Uterus (tissue), 4 donors: ENCODE data around the gene SURF2. TPM values are rescaled to one million over a fixed set of nuclear protein-coding genes. Genes with fewer than 3 reads are reported as not detected.
"Not testable (repeated sequence)": the region's sequence is repeated elsewhere in the genome, so short reads cannot be mapped to it uniquely, and the experiment has no call there.

ENCODE experiments used
- DNase-seq, 2 donors: peaks; one replicate each; pipeline ENCODE4 v3.0.0-alpha.2; 2019 to 2020
- H3K27ac ChIP-seq, 2 donors: fragments of 200-600 bp; sonication (generic); 1 replicate in 1 of 2; 2 replicates in 1 of 2; pipeline ENCODE4 v1.5.1; 2016 to 2018
- H3K27me3 ChIP-seq, 2 donors: fragments of 200-600 bp; sonication (generic); one replicate each; pipeline ENCODE4 v1.5.1; 2018 to 2019; ENCODE audit warnings: control low read depth in 1 of 2
- H3K36me3 ChIP-seq, 2 donors: fragments of 200-600 bp; sonication (generic); one replicate each; pipeline ENCODE4 v1.5.1; 2019; ENCODE audit warnings: control low read depth in 1 of 2
- H3K4me1 ChIP-seq, 2 donors: fragments of 200-600 bp; sonication (generic); one replicate each; pipeline ENCODE4 v1.5.1; 2018 to 2019; ENCODE audit warnings: control low read depth in 1 of 2
- H3K4me3 ChIP-seq, 2 donors: fragments of 200-600 bp; sonication (generic); 1 replicate in 1 of 2; 2 replicates in 1 of 2; pipeline ENCODE4 v1.5.1; 2018 to 2019; ENCODE audit warnings: mild to moderate bottlenecking in 1 of 2
- H3K9me3 ChIP-seq, 2 donors: fragments of 200-600 bp; sonication (generic); one replicate each; pipeline ENCODE4 v1.5.1; 2019; ENCODE audit warnings: control low read depth in 1 of 2
- CTCF ChIP-seq, 4 experiments: fragments of 200-600 bp in 2 of 4; fragments of 450-650 bp in 2 of 4; sonication (generic) in 2 of 4; IDR thresholded peaks; one replicate each; pipeline ENCODE4 v1.5.1; 2016 to 2019; ENCODE audit warnings: antibody characterized with exemption in 4 of 4, mild to moderate bottlenecking in 2 of 4, moderate library complexity in 1 of 4
- POLR2A ChIP-seq, 2 donors: fragments of 450-650 bp; IDR thresholded peaks; one replicate each; pipeline ENCODE4 v1.6.1; 2016; ENCODE audit warnings: antibody characterized with exemption in 2 of 2, mild to moderate bottlenecking in 1 of 2, moderate library complexity in 1 of 2
- intact Hi-C: fragments of 100-400 bp; cut with DNase I; formaldehyde crosslinking; loops from one replicate; pipeline ENCODE4 v1.15.1; 2023; ENCODE audit warnings: low total_unique reads
- total RNA-seq, 4 donors: library from RNA; depleted of rRNA in 3 of 4; stranded (reverse); fragments of >200 nt in 3 of 4; gene quantifications; one replicate each; pipeline versions ENCODE4 v1.1.0 to v1.2.4, GENCODE V29; 2014 to 2023
- donor health status: DM: yes; HTN: yes; CAD: no.

Gene SURF2
- total RNA-seq, 4 donors from 2014 or later = 0.51 to 15.3 (median 5.9) TPM; not detected in 1

- Histone ChIP-seq H3K9me3 (no peaks in the 10 kb centered on the region), H3K4me1 (peaks cover 14 to 20% of the 10 kb centered on the region in 2 donors), H3K36me3 (no peaks in the 10 kb centered on the region), H3K27ac (peak within 1 kb of the TSS; percentile 84 to 91), H3K4me3 (peak within 1 kb of the TSS; percentile 63 to 89), H3K27me3 (no peaks in the 10 kb centered on the region)
- intact Hi-C loops = no loop called here
- DNase-seq = peak; percentile 94 to 97
- TF ChIP-seq CTCF (IDR thresholded peaks at IDR 0.05) (peak in 3 of 4 experiments; percentile 8 to 58 (median 50)), POLR2A (IDR thresholded peaks at IDR 0.05) (peak; percentile 89 to 94)
Measured at GRCh38 chr9:133375724-133376654, 19.6 kb downstream of the SURF2 start, which contains the start of the genes STKLD1 and SURF4. Gene STKLD1, plus strand, starts transcription at chr9:133376366. Its CDS starts 108 bp downstream, at chr9:133376474. Gene SURF4, minus strand, starts transcription at chr9:133376060. Its CDS starts 91 bp downstream, at chr9:133375969.

- not testable (repeated sequence) for DNase-seq
Measured at GRCh38 chr9:133377280-133377679, 20.9 kb downstream of the SURF2 start.

GRCh38 chr9:133377721-133378216 lies 21.4 kb downstream of the SURF2 start:
- Histone ChIP-seq H3K4me3 (no peak overlapping the region), H3K27ac (no peak overlapping the region), H3K4me1 (peaks cover 4 to 6% of the 10 kb centered on the region in 2 donors), H3K9me3 (no peaks in the 10 kb centered on the region), H3K27me3 (no peaks in the 10 kb centered on the region), H3K36me3 (no peaks in the 10 kb centered on the region)
- no peak for TF ChIP-seq POLR2A (IDR thresholded peaks at IDR 0.05)
- peak in 1 of 2 donors; percentile 44 for DNase-seq
- intact Hi-C loops = no loop called here

More at GRCh38 chr9:133377280-133377679, 20.9 kb downstream of the SURF2 start:
- H3K27me3 ChIP-seq, H3K9me3 ChIP-seq, H3K36me3 ChIP-seq, H3K4me3 ChIP-seq, H3K4me1 ChIP-seq, intact Hi-C loops: not testable (repeated sequence)
- H3K27ac ChIP-seq = peak overlapping the region in 1 of 2 donors; percentile 5

- no peaks in the 10 kb centered on the region for H3K9me3 ChIP-seq
- no peak for DNase-seq
- no peaks in the 10 kb centered on the region for H3K27me3 ChIP-seq
- H3K4me3 ChIP-seq = no peak overlapping the region
- intact Hi-C loops = no loop called here
- H3K4me1 ChIP-seq = no peaks in the 10 kb centered on the region
- H3K27ac ChIP-seq = no peak overlapping the region
- TF ChIP-seq CTCF (IDR thresholded peaks at IDR 0.05) = no peak
- TF ChIP-seq POLR2A (IDR thresholded peaks at IDR 0.05) = no peak
- no peaks in the 10 kb centered on the region for H3K36me3 ChIP-seq
Measured at GRCh38 chr9:133378408-133378962, 22.1 kb downstream of the SURF2 start.

- no peak for DNase-seq
- intact Hi-C loops = no loop called here
- H3K4me1 ChIP-seq = no peaks in the 10 kb centered on the region
- no peak overlapping the region for H3K27ac ChIP-seq
- no peaks in the 10 kb centered on the region for H3K27me3 ChIP-seq
- H3K36me3 ChIP-seq = no peaks in the 10 kb centered on the region
- H3K4me3 ChIP-seq = no peak overlapping the region
- no peaks in the 10 kb centered on the region for H3K9me3 ChIP-seq
- TF ChIP-seq CTCF (IDR thresholded peaks at IDR 0.05) (no peak), POLR2A (IDR thresholded peaks at IDR 0.05) (no peak)
Measured at GRCh38 chr9:133379153-133380086, 23.1 kb downstream of the SURF2 start.
